HG02973 (cell line): ENCODE results near the gene TMEM87A.
"Not testable (repeated sequence)": the region's sequence is repeated elsewhere in the genome, so short reads cannot be mapped to it uniquely, and the experiment has no call there.

Experiments used
- ATAC-seq: cut with Tn5 transposase; IDR thresholded peaks from one replicate; pipeline ENCODE4 v1.9.1; 2021; ENCODE audit warnings: moderate library complexity; ENCODE audit not compliant: unreplicated experiment

The TMEM87A gene

GRCh38 chr15:42273900-42274701 lies 868 bp upstream of the TMEM87A start:
- ATAC-seq = peak; percentile 19

- ATAC-seq = no peak
These were observed 2.2 kb downstream of the TMEM87A start for GRCh38 chr15:42270996-42271395.

DNA sequence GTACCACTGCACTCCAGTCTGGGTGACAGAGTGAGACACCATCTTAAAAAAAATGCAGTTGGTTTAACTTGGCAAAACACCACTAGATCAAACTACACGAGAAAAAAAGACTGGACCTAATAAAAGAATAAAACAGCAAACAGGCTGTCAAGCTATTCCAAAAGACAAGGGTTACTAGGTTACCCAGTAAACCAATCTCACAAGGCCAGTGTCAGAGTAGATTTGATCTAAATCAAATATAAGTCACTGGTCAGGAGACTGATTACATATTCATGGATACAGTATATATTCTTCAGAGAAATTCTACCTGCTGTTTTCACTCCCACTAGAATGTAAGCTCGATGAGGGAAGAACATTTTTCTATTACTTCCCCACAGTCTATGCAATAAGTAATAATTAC lies 2.7 kb downstream of the TMEM87A start:
- ATAC-seq = no peak

GRCh38 chr15:42267286-42267685 lies 5.9 kb downstream of the TMEM87A start:
- no peak for ATAC-seq

DNA sequence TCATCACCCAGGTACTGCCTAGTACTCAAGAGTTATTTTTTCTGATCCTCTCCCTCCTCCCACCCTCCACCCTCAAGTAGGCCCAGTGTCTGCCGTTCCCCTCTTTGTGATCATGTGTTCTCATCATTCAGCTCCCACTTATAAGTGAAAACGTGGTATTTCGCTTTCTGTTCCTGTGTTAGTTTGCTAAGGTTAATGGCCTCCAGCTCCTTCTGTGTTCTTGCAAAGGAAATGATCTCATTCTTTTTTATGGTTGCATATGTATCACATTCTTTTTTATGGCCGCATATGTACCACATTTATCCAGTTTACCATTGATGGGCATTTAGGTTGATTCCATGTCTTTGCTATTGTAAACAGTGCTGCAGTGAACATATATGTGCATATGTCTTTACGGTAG lies 8.4 kb downstream of the TMEM87A start:
- no peak for ATAC-seq

- ATAC-seq = no peak
These were observed 19.9 kb downstream of the TMEM87A start for GRCh38 chr15:42253300-42253699.

DNA sequence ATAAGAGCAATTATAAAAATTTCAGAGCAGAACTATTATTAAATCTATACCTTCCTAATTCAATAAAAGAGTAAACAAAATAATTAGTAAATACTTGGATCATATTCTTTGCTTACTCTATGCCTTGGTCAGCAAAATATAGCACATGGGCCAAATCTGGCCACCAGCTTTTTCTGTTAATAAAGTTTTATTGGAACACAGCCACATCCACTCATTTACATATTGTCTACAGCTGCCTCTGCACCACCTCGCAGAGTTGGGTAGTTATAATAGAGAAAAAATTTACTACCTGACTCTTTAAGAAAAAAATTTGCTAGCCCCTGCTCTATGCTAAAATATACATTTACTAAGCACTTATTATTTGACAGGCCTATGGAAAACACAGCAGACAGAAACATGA lies 32.4 kb downstream of the TMEM87A start:
- ATAC-seq = no peak

GRCh38 chr15:42239528-42240182 lies 33.6 kb downstream of the TMEM87A start:
- ATAC-seq = no peak

DNA sequence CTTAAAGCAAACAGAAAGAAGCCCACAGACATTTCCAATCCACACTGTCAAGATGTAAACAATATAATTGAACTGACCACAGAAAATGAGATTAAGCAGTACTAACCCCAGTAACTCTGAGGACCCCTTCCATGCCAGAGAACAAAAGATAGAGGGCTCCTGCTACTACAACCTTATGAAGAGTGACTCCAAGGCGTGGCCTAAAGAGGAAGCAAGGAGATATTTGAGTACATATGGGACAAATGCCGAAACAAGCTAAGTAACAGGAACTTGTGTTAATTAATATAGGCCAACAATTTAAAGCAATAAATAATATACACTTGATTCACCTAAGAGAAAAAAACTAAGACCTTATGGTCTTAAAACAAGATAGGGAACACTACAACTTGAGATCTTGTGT lies 40.1 kb downstream of the TMEM87A start:
- no peak for ATAC-seq

- ATAC-seq = no peak
These were observed 40.6 kb downstream of the TMEM87A start for GRCh38 chr15:42232606-42233005.

DNA sequence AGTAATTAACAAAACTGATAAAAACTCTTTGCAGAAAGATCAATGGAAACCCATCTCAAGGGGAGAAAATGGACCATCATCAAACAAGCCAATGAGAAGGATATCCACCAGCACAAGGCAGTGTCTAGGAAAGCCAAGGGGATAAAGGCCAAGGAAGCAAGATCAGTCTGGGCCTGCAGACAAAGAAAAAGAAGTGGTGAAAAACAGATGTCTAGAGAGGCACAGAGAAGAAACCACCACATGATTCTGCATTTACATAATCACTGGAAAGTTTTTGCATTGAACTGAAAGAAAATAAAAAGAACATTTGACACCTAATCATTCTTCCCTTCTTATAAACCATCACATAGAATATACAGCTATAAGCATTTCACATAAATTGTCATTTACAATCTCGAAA lies 42.1 kb downstream of the TMEM87A start:
- no peak for ATAC-seq

- not testable (repeated sequence) for ATAC-seq
These were observed 44.3 kb downstream of the TMEM87A start for GRCh38 chr15:42228981-42229380.

DNA sequence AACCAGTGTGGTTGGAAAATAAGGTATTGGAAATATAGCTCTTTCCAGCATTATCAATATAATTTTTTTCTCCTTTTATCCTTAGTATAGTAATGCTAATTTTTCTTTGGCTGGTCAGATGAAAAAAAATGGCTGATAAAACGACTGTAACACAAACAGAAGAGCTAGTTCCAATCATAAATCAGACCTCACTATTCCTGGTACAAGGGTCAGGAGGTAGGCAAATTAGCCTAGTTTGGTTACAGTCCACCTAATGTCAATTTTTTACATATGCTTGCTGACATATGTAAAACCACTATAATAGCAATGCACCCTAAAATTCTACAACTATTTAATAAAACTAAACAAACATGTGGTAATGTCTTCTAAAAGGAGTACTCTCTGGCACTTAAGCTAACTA lies 45.2 kb downstream of the TMEM87A start:
- ATAC-seq = no peak

DNA sequence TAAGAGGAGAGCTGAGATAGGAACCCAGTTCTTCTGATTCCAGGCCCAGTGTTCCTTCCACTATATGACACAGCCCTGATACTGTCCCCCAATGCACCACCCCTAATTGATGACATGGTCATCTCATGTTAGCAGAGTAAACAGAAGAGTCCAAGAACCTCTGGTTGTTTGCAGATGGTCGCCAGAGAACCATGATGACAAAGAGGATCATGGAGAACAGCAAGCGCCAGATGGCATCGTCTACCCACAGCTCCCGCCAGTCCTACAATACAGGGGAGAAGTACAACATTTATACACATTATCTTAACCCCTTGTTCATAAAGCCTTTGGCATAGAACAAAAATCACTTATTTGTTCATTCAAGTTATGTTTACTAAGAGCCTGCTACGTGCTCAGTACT lies 46.6 kb downstream of the TMEM87A start:
- no peak for ATAC-seq

- ATAC-seq = no peak
These were observed 53.0 kb downstream of the TMEM87A start for GRCh38 chr15:42220216-42220615.

DNA sequence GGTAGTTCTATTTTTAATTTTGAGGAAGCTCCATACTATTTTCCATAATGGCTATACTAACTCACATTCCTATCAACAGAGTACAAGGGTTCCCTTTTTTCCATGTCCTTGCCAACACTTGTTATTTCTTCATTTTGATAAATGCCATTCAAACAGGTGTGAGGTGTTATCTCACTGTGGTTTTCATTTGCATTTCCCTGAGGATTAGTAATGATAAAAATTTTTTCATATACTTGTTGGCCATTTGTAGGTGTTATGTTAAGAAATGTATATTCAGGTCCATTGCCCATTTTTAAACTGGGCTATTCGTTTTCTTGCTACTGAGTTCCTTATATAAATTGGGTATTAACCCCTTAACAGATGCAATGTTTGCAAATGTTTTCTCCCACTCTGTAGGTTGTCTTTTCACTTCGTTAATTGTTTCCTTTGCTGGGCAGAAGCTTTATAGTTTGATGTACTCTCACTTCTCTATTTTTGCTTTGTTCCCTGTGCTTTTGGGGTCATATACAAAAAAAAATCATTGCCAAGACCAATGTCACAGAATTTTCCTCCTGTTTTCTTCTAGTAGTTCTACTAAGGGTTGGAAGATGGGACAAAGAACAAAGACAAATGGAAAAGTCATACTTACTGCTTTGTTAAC lies 54.2 kb downstream of the TMEM87A start:
- ATAC-seq = no peak

DNA sequence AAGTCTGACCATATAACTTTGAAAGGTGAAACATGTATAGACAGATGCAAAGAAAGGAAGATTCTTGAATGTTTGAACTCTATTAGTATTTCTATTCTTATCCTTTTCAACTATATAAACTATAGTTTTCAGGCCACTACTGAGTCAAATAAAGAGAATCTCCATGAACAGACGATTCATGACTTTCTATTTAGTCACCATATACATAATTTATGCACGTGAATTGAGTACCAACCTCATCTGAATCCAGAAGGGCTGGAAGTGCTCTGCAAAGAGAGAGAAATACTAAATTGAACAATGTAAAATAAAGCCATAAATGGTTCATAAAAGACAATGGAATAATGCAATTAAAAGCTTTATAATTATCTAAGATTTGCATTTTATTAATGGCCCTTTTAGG lies 55.7 kb downstream of the TMEM87A start:
- no peak for ATAC-seq

- no peak for ATAC-seq
These were observed 57.1 kb downstream of the TMEM87A start for GRCh38 chr15:42215913-42216829.

DNA sequence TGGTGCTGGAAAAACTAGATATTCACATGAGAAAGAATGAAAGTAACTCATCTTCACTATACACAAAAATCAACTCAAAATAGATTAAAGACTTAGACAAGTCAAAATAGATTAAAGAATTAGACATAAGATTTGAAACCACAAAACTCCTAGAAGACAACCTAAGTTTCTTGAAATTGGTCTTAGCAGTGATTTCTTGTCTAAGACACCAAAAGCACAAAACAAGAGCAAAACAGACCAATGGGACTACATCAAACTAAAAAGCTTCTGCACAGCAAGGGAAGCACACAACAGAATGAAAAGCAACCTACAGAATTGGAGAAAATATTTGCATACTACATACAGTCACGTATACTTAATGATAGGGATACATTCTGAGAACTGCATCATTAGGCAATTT lies 58.6 kb downstream of the TMEM87A start:
- ATAC-seq = no peak

DNA sequence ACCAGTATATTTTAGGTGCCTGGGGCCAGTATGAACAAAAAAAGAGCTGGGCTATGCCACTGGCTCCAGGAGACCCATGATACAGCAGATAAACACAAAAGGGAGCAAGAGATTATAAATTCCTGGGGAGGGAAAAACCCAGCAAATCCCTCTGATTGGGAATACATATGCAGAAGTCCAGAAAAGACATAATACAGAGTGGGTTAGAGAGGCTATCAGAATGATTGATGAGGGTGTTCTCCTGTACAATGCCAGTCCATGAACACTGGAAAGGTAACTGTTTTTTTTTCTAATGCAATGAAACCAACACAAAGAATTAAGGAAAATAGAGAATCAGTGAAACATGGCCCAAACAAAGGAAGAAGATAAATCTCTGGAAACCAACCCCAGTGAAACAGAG lies 59.7 kb downstream of the TMEM87A start:
- ATAC-seq = no peak

GRCh38 chr15:42210696-42211095 lies 62.5 kb downstream of the TMEM87A start:
- no peak for ATAC-seq
